Vagina (tissue), 2 donors: ENCODE results near the gene SLC44A1.

Experiments used
- POLR2A ChIP-seq, 2 donors: fragments of 450-650 bp; IDR thresholded peaks; one replicate each; pipeline ENCODE4 v1.6.1; 2017; ENCODE audit warnings: antibody characterized with exemption in 2 of 2, mild to moderate bottlenecking in 2 of 2, moderate library complexity in 2 of 2
- POLR2AphosphoS5 ChIP-seq, 2 donors: sonication (generic); formaldehyde crosslinking; IDR thresholded peaks; one replicate each; pipeline ENCODE4 v1.9.0; 2017; ENCODE audit warnings: antibody characterized with exemption in 2 of 2, mild to moderate bottlenecking in 2 of 2, low read depth in 1 of 2; ENCODE audit not compliant: insufficient read depth in 1 of 2
- TF ChIP-seq, protein P1 (sequence below), 3 experiments: fragments of 450-650 bp in 2 of 3; fragments of 200-600 bp in 1 of 3; sonication (generic) in 1 of 3; IDR thresholded peaks; one replicate each; pipeline ENCODE4 v1.5.1; 2017 to 2019; ENCODE audit warnings: antibody characterized with exemption in 3 of 3, mild to moderate bottlenecking in 2 of 3, moderate library complexity in 2 of 3

DNA sequence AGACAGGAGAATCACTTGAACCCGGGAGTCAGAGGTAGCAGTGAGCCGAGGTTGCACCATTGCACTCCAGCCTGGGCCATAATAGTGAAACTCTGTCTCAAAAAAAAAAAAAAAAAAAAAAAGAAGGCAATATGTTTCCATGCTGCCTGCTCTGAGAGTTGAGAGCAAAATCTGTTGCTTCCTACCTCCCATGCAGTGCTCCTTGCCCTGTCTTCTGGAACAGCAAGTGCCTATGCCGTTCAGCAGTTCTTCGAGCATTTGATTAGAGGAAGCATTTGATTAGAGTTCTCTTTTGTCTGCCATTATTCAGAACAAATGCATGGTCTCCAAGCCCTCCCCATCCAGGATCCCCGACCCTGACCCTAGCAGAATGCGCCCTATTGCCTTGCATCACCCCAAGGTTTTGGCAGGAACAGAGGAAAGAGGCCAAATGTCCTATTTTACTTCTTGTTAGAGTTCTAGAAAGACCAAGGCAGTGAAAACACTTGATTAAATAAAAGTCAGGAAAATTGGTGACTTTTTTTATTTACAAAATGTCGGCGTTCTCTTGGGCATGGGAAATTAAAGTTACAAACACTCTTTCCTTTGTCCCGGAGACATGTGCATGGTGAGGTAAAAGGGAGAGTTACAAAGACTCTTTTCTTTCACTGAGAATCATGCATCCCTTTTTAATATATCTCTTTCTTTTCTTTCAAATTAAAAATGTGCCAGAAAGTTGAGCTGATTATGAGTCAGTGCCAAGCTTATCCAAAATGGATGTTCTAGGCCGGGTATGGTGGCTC is 175.6 kb downstream of the SLC44A1 start:
- TF ChIP-seq POLR2AphosphoS5 (IDR thresholded peaks at IDR 0.05; ENCODE audit: insufficient read depth in 1 of 2, low read depth in 1 of 2): no peak
- TF ChIP-seq, protein P1, sequence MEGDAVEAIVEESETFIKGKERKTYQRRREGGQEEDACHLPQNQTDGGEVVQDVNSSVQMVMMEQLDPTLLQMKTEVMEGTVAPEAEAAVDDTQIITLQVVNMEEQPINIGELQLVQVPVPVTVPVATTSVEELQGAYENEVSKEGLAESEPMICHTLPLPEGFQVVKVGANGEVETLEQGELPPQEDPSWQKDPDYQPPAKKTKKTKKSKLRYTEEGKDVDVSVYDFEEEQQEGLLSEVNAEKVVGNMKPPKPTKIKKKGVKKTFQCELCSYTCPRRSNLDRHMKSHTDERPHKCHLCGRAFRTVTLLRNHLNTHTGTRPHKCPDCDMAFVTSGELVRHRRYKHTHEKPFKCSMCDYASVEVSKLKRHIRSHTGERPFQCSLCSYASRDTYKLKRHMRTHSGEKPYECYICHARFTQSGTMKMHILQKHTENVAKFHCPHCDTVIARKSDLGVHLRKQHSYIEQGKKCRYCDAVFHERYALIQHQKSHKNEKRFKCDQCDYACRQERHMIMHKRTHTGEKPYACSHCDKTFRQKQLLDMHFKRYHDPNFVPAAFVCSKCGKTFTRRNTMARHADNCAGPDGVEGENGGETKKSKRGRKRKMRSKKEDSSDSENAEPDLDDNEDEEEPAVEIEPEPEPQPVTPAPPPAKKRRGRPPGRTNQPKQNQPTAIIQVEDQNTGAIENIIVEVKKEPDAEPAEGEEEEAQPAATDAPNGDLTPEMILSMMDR (IDR thresholded peaks at IDR 0.05): no peak
- TF ChIP-seq POLR2A (IDR thresholded peaks at IDR 0.05): no peak
